SK-N-SH (cell line): ENCODE results near the gene ZBTB7B. TPM values are rescaled to one million over a fixed set of nuclear protein-coding genes. Genes with fewer than 3 reads are reported as not detected.

ENCODE experiments used
- CTCF ChIA-PET: fragments of 300-600, 350-600 bp; formaldehyde crosslinking; extraction: SDS; loops from one replicate; lab custom pipeline; 2021; lab: Yijun Ruan, JAX
- POLR2A ChIA-PET: fragments of 350-600 bp; sonication (Branson Sonifier 250); formaldehyde crosslinking; extraction: SDS; loops from one replicate; lab custom pipeline; 2020; ENCODE audit warnings: antibody characterized with exemption, inconsistent platforms; lab: Yijun Ruan, JAX
- DNase-seq: peaks from one replicate; pipeline ENCODE4 v3.0.0; 2012
- H2AFZ ChIP-seq: fragments of 200-600 bp; sonication (generic); 2 replicates; pipeline ENCODE4 v1.8.1; 2016; ENCODE audit warnings: antibody characterized with exemption, mild to moderate bottlenecking, low read depth
- H3F3A ChIP-seq: fragments of 200-600 bp; sonication (generic); replicated peaks from 2 replicates; pipeline ENCODE3; 2016; ENCODE audit warnings: antibody characterized with exemption, mild to moderate bottlenecking; ENCODE audit not compliant: insufficient read depth
- H3K27ac ChIP-seq, 2 experiments: fragments of 200-500 bp in 1 of 2; fragments of 200-600 bp in 1 of 2; sonication (Bioruptor generic) in 1 of 2; sonication (generic), shearing (Covaris generic) in 1 of 2; 2 replicates each; pipeline versions ENCODE4 v1.5.1 to v1.6.1; 2014 to 2016; ENCODE audit warnings: low read depth in 2 of 2, inconsistent platforms in 1 of 2, low read length in 1 of 2, mild to moderate bottlenecking in 1 of 2, mixed read lengths in 1 of 2
- H3K27me3 ChIP-seq: fragments of 200-600 bp; sonication (generic), shearing (Covaris generic); 2 replicates; pipeline ENCODE4 v1.6.1; 2016; ENCODE audit warnings: mixed run types; ENCODE audit not compliant: insufficient read depth
- H3K36me3 ChIP-seq, 2 experiments: fragments of 200-500 bp in 1 of 2; fragments of 200-600 bp in 1 of 2; sonication (Bioruptor generic) in 1 of 2; sonication (generic) in 1 of 2; replicated peaks in 1 of 2; 2 replicates each; pipeline versions ENCODE3 to v1.5.1; 2014 to 2016; ENCODE audit warnings: low read length in 1 of 2, mild to moderate bottlenecking in 1 of 2; ENCODE audit not compliant: insufficient read depth in 2 of 2, control insufficient read depth in 1 of 2
- H3K4me1 ChIP-seq, 2 experiments: fragments of 200-500 bp in 1 of 2; fragments of 200-600 bp in 1 of 2; sonication (Bioruptor generic) in 1 of 2; sonication (generic), shearing (Covaris generic) in 1 of 2; 2 replicates each; pipeline versions ENCODE4 v1.5.1 to v1.6.1; 2014 to 2016; ENCODE audit warnings: low read depth in 1 of 2, low read length in 1 of 2, mixed run types in 1 of 2; ENCODE audit not compliant: insufficient read depth in 2 of 2, control insufficient read depth in 1 of 2
- H3K4me2 ChIP-seq: fragments of 200-600 bp; sonication (generic), shearing (Covaris generic); 2 replicates; pipeline ENCODE4 v1.6.1; 2017; ENCODE audit warnings: mixed run types
- H3K4me3 ChIP-seq, 2 experiments: fragments of 200-500 bp in 1 of 2; fragments of 200-600 bp in 1 of 2; sonication (Bioruptor generic) in 1 of 2; sonication (generic), shearing (Covaris generic) in 1 of 2; 2 replicates each; pipeline versions ENCODE4 v1.5.1 to v1.8.1; 2014 to 2016; ENCODE audit warnings: low read depth in 2 of 2, inconsistent platforms in 1 of 2, low read length in 1 of 2, mild to moderate bottlenecking in 1 of 2, mixed read lengths in 1 of 2, moderate library complexity in 1 of 2
- H3K79me2 ChIP-seq: fragments of 200-600 bp; sonication (generic); 2 replicates; pipeline ENCODE4 v1.8.1; 2017; ENCODE audit warnings: mild to moderate bottlenecking; ENCODE audit not compliant: insufficient read depth
- H3K9ac ChIP-seq: fragments of 200-600 bp; sonication (generic); 2 replicates; pipeline ENCODE4 v1.6.1; 2017; ENCODE audit warnings: mixed run types
- H3K9me2 ChIP-seq: fragments of 200-600 bp; sonication (generic); 2 replicates; pipeline ENCODE4 v1.6.1; 2017; ENCODE audit warnings: mixed run types
- H3K9me3 ChIP-seq: fragments of 200-600 bp; sonication (generic); 2 replicates; pipeline ENCODE4 v1.6.1; 2017; ENCODE audit warnings: mixed run types, mild to moderate bottlenecking, moderate library complexity
- H4K20me1 ChIP-seq: fragments of 200-600 bp; sonication (generic); 2 replicates; pipeline ENCODE4 v1.6.1; 2017; ENCODE audit warnings: mild to moderate bottlenecking, mixed run types; ENCODE audit not compliant: insufficient read depth
- CTCF ChIP-seq: fragments of 200-600 bp; sonication (generic); IDR thresholded peaks from 2 replicates; pipeline ENCODE4 v1.6.1; 2017; ENCODE audit warnings: antibody characterized with exemption, mild to moderate bottlenecking, moderate library complexity
- EP300 ChIP-seq, 2 experiments: IDR thresholded peaks; 2 replicates each; pipeline versions ENCODE4 v1.4.0 to v1.6.1; 2012; ENCODE audit warnings: borderline replicate concordance in 1 of 2, low read depth in 1 of 2, low read length in 1 of 2
- FOSL2 ChIP-seq: IDR thresholded peaks from 2 replicates; pipeline ENCODE4 v1.4.0; 2012; ENCODE audit warnings: low read depth, mild to moderate bottlenecking, moderate library complexity, borderline replicate concordance
- FOXJ3 ChIP-seq: sonication (generic); formaldehyde crosslinking; IDR thresholded peaks from 2 replicates; pipeline ENCODE4 v1.5.1; 2020; ENCODE audit warnings: mild to moderate bottlenecking, missing genetic modification reagents
- FOXM1 ChIP-seq: IDR thresholded peaks from 2 replicates; pipeline ENCODE4 v1.4.0; 2012; ENCODE audit warnings: low read depth, mild to moderate bottlenecking
- IRF3 ChIP-seq: fragments of 150-350 bp; IDR thresholded peaks from 2 replicates; pipeline ENCODE4 v1.6.1; 2016; ENCODE audit warnings: mild to moderate bottlenecking, low read depth, low read length
- JUND ChIP-seq: IDR thresholded peaks from 2 replicates; pipeline ENCODE4 v1.4.0; 2012
- MEF2A ChIP-seq: IDR thresholded peaks from 2 replicates; pipeline ENCODE4 v1.4.0; 2012; ENCODE audit warnings: low read depth, borderline replicate concordance
- PBX3 ChIP-seq: IDR thresholded peaks from 2 replicates; pipeline ENCODE4; 2012
- POLR2AphosphoS5 ChIP-seq: IDR thresholded peaks from 2 replicates; pipeline ENCODE4 v1.6.1; 2012; ENCODE audit warnings: low read depth, low read length
- RCOR1 ChIP-seq: fragments of 150-350 bp; IDR thresholded peaks from 2 replicates; pipeline ENCODE4 v1.6.1; 2017; ENCODE audit warnings: antibody characterized with exemption, low read length
- RFX5 ChIP-seq: IDR thresholded peaks from 2 replicates; pipeline ENCODE4 v1.6.1; 2012; ENCODE audit warnings: mild to moderate bottlenecking, improper control_type of control experiment, low read length
- TAF1 ChIP-seq: IDR thresholded peaks from 2 replicates; pipeline ENCODE4 v1.6.1; 2012; ENCODE audit warnings: low read depth, mild to moderate bottlenecking, low read length, moderate library complexity, borderline replicate concordance
- TCF12 ChIP-seq: IDR thresholded peaks from 2 replicates; pipeline ENCODE4 v1.4.0; 2012
- USF2 ChIP-seq: fragments of 150-350 bp; IDR thresholded peaks from 2 replicates; pipeline ENCODE4 v1.6.1; 2017; ENCODE audit warnings: antibody characterized with exemption, low read length, low read depth, borderline replicate concordance
- WGBS: methylation state at CpG from one replicate; pipeline ENCODE4 v1.1.6; 2017; ENCODE audit warnings: low lambda C conversion rate; 5-methylcytosine and 5-hydroxymethylcytosine counted together
- polyA plus RNA-seq, 3 experiments: library from polyadenylated mRNA; depleted of rRNA; stranded (reverse); fragments of >200 nt; gene quantifications; 2 replicates each; pipeline ENCODE4 v1.2.3, GENCODE V29; 2012

ZBTB7B gene
- polyA plus RNA-seq, 1 of the 3 experiments (the other 2 are of a cell fraction): 15.7 TPM

- 79% methylated on average over 16 of the region's 16 CpGs for WGBS
- Histone ChIP-seq H2AFZ (no peak overlapping the region), H3K27ac (no peak overlapping the region), H3K4me2 (no peak overlapping the region), H3K9me3 (no peaks in the 10 kb centered on the region), H3K4me1 (no peaks in the 10 kb centered on the region), H3F3A (no peaks in the 10 kb centered on the region), H3K27me3 (no peaks in the 10 kb centered on the region), H4K20me1 (no peaks in the 10 kb centered on the region), H3K9ac (no peak overlapping the region), H3K79me2 (no peaks in the 10 kb centered on the region), H3K9me2 (no peaks in the 10 kb centered on the region), H3K36me3 (no peaks in the 10 kb centered on the region), H3K4me3 (no peak overlapping the region)
- ChIA-PET POLR2A (no interaction called here), CTCF (interaction anchor here (1.5 to 2.3 kb wide), 2 partner anchors 12 to 34 kb away, joined by 3 to 14 read pairs; no protein-coding TSS in a partner anchor)
- DNase-seq: no peak
- TF ChIP-seq IRF3 (no peak), TCF12 (no peak), FOXJ3 (CRISPR knock-in tag) (no peak), MEF2A (no peak), JUND (no peak), POLR2AphosphoS5 (no peak), RCOR1 (no peak), RFX5 (no peak), FOSL2 (no peak), FOXM1 (no peak), TAF1 (no peak), CTCF (no peak), EP300 (IDR thresholded peaks at IDR 0.05; ENCODE audit: borderline replicate concordance in 1 of 2, low read depth in 1 of 2, low read length in 1 of 2) (no peak), PBX3 (no peak), USF2 (no peak)
Observed at GRCh38 chr1:155029513-155030242, 27.1 kb downstream of the ZBTB7B start.
